GM13976 (cell line): ENCODE data around the gene SOS2.

Experiments used
- DNase-seq: peaks from one replicate; pipeline ENCODE4 v3.0.0; 2012; ENCODE audit warnings: low spot score
- CTCF ChIP-seq: IDR thresholded peaks from 2 replicates; pipeline ENCODE4 v1.5.1; 2012; ENCODE audit warnings: borderline replicate concordance, mild to moderate bottlenecking; ENCODE audit not compliant: insufficient read depth; ENCODE audit errors: extremely low read depth, missing control alignments, control extremely low read depth
- in situ Hi-C: fragments of 300-500 bp; cut with MboI; formaldehyde crosslinking; loops from one replicate; pipeline ENCODE4 v1.12.0; 2022; ENCODE audit warnings: low sequenced_read_pairs, mixed read lengths, inconsistent platforms; ENCODE audit not compliant: unreplicated experiment

SOS2 gene

GRCh38 chr14:50069325-50069724 lies 162.1 kb downstream of the SOS2 start:
- in situ Hi-C loops: no loop called here
- no peak for DNase-seq

GRCh38 chr14:50068496-50068895 lies 162.9 kb downstream of the SOS2 start:
- TF ChIP-seq CTCF: no peak
- in situ Hi-C loops: no loop called here
- DNase-seq: no peak

More at GRCh38 chr14:50069325-50069724, 162.1 kb downstream of the SOS2 start:
- TF ChIP-seq CTCF: no peak

- no peak for DNase-seq
- in situ Hi-C loops: no loop called here
- TF ChIP-seq CTCF: no peak
These were observed 163.5 kb downstream of the SOS2 start for GRCh38 chr14:50067723-50068495.
